ENCODE measurements around the gene NCK2. TPM values are rescaled to one million over a fixed set of nuclear protein-coding genes. Genes with fewer than 3 reads are reported as not detected.

NCK2 gene
- total and polyA plus RNA-seq, 9 of the 15 experiments (the other 6 are each of a cell fraction or from before 2014, with no cell fraction given), result 0.90 to 27.9 (median 15.9) TPM

GRCh38 chr2:105748566-105748965 is 3.9 kb downstream of the NCK2 start:
- no peak for FAIRE-seq
- Histone ChIP-seq H2AFZ (ENCODE audit: low read depth, low read length) (no peak overlapping the region), H3K27ac (ENCODE audit: extremely low read depth, low read depth, low read length) (no peak overlapping the region), H3K4me2 (ENCODE audit: insufficient read depth, low read length) (no peak overlapping the region), H3K9ac (ENCODE audit: insufficient read depth in 1 of 2, low read depth in 2 of 2, low read length in 2 of 2) (no peak overlapping the region), H3K9me3 (replicated peaks; ENCODE audit: control insufficient read depth, insufficient read depth, low read depth, low read length) (no peaks in the 10 kb centered on the region), H3K9me1 (ENCODE audit: control insufficient read depth, insufficient read depth, low read length) (no peaks in the 10 kb centered on the region), H3K4me1 (replicated peaks in 1 of 2; ENCODE audit: control insufficient read depth in 2 of 2, insufficient read depth in 2 of 2, low read length in 2 of 2) (peaks cover 12 to 13% of the 10 kb centered on the region in 2 experiments), H4K20me1 (replicated peaks; ENCODE audit: control insufficient read depth, insufficient read depth, low read length) (peaks cover 9% of the 10 kb centered on the region), H3K79me2 (ENCODE audit: control insufficient read depth, insufficient read depth, low read length) (peaks cover 37% of the 10 kb centered on the region), H3K27me3 (ENCODE audit: control insufficient read depth in 2 of 2, insufficient read depth in 2 of 2, low read length in 2 of 2) (no peaks in the 10 kb centered on the region), H3K4me3 (no peak overlapping the region), H3K36me3 (ENCODE audit: control insufficient read depth, insufficient read depth, low read length) (peaks cover 4% of the 10 kb centered on the region; the same call in 2 of the 3 replicates)
- intact Hi-C loops (cut with micrococcal nuclease), result loop anchor here (5.0 kb wide), 1 partner anchor 171 kb away; no protein-coding TSS in a partner anchor
- BruUV-seq (replicated peaks), result no TSS peak
- ATAC-seq, result no peak
- ChIA-PET CTCF (ENCODE audit: low intra/inter-chr PET ratio) (no interaction called here), POLR2A (no interaction called here)
- no peak for DNase-seq (ENCODE audit: extremely low read depth in 1 of 4, low spot score in 3 of 4)
- WGBS (ENCODE audit: insufficient coverage, low coverage, missing lambda C conversion rate), result 69% methylated on average over 1 of the region's 1 CpG
- in situ Hi-C loops (cut with MboI), result no loop called here
- TF ChIP-seq, protein P1, sequence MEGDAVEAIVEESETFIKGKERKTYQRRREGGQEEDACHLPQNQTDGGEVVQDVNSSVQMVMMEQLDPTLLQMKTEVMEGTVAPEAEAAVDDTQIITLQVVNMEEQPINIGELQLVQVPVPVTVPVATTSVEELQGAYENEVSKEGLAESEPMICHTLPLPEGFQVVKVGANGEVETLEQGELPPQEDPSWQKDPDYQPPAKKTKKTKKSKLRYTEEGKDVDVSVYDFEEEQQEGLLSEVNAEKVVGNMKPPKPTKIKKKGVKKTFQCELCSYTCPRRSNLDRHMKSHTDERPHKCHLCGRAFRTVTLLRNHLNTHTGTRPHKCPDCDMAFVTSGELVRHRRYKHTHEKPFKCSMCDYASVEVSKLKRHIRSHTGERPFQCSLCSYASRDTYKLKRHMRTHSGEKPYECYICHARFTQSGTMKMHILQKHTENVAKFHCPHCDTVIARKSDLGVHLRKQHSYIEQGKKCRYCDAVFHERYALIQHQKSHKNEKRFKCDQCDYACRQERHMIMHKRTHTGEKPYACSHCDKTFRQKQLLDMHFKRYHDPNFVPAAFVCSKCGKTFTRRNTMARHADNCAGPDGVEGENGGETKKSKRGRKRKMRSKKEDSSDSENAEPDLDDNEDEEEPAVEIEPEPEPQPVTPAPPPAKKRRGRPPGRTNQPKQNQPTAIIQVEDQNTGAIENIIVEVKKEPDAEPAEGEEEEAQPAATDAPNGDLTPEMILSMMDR (IDR thresholded peaks at IDR 0.05 in 2 of 3, conservative IDR thresholded peaks at IDR 0.05 in 1 of 3; ENCODE audit: insufficient read depth in 2 of 3, low read depth in 1 of 3, low read length in 3 of 3), result peak in 1 of 3 experiments; percentile 21; a peak in 1 of 6 replicates
- TF ChIP-seq CTCFL (IDR thresholded peaks at IDR 0.05; ENCODE audit: borderline replicate concordance, insufficient read depth, low read depth, low read length, poor library complexity, severe bottlenecking), result peak; percentile 30
- no peak for TF ChIP-seq ATF1 (CRISPR knock-in tag; IDR thresholded peaks at IDR 0.05)
- no peak for TF ChIP-seq ATF1 (tag; IDR thresholded peaks at IDR 0.05)
- no peak for TF ChIP-seq NEUROD1 (IDR thresholded peaks at IDR 0.05; ENCODE audit: borderline replicate concordance, low read depth, low read length, partially characterized antibody)
- TF ChIP-seq MTA3 (IDR thresholded peaks at IDR 0.05; ENCODE audit: borderline replicate concordance), result no peak
- TF ChIP-seq ETS2 (tag; IDR thresholded peaks at IDR 0.05; ENCODE audit: borderline replicate concordance, poor library complexity, severe bottlenecking), result no peak
- TF ChIP-seq ZNF133 (CRISPR knock-in tag; IDR thresholded peaks at IDR 0.05), result no peak
- TF ChIP-seq, protein P2, sequence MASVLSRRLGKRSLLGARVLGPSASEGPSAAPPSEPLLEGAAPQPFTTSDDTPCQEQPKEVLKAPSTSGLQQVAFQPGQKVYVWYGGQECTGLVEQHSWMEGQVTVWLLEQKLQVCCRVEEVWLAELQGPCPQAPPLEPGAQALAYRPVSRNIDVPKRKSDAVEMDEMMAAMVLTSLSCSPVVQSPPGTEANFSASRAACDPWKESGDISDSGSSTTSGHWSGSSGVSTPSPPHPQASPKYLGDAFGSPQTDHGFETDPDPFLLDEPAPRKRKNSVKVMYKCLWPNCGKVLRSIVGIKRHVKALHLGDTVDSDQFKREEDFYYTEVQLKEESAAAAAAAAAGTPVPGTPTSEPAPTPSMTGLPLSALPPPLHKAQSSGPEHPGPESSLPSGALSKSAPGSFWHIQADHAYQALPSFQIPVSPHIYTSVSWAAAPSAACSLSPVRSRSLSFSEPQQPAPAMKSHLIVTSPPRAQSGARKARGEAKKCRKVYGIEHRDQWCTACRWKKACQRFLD (CRISPR knock-in tag; IDR thresholded peaks at IDR 0.05), result no peak
- TF ChIP-seq ZNF239 (CRISPR knock-in tag; IDR thresholded peaks at IDR 0.05), result no peak
- no peak for TF ChIP-seq TFE3 (CRISPR knock-in tag; IDR thresholded peaks at IDR 0.05)
- no peak for TF ChIP-seq ZNF561 (CRISPR knock-in tag; conservative IDR thresholded peaks at IDR 0.05)
- no peak for TF ChIP-seq NR2F6 (CRISPR knock-in tag; IDR thresholded peaks at IDR 0.05)
- no peak for TF ChIP-seq JUNB (CRISPR knock-in tag; conservative IDR thresholded peaks at IDR 0.05)
- no peak for TF ChIP-seq KAT2B (IDR thresholded peaks at IDR 0.05; ENCODE audit: low read depth, low read length)
- TF ChIP-seq RAD21 (CRISPR knock-in tag; conservative IDR thresholded peaks at IDR 0.05 in 1 of 2, IDR thresholded peaks at IDR 0.05 in 1 of 2), result 0 out of 4 replicates have a peak, but pooled peaks of 1 of the 2 experiments have one; percentile 5

Data from K562 (cell line).